HG03460 (cell line): ENCODE data around the gene FEM1A.
"Not testable (repeated sequence)": the region's sequence is repeated elsewhere in the genome, so short reads cannot be mapped to it uniquely, and the experiment has no call there.

Experiments used
- ATAC-seq: cut with Tn5 transposase; IDR thresholded peaks from one replicate; pipeline ENCODE4 v1.9.1; 2021; ENCODE audit not compliant: unreplicated experiment

The FEM1A gene

GRCh38 chr19:4773047-4773640 is 18.4 kb upstream of the FEM1A start:
- ATAC-seq: no peak

- ATAC-seq: no peak
Measured at GRCh38 chr19:4774136-4774535, 17.4 kb upstream of the FEM1A start.

GRCh38 chr19:4775627-4776152 is 15.8 kb upstream of the FEM1A start:
- ATAC-seq: no peak

- no peak for ATAC-seq
Measured at GRCh38 chr19:4776436-4777211, 14.9 kb upstream of the FEM1A start.

- not testable (repeated sequence) for ATAC-seq
Measured at GRCh38 chr19:4778124-4778523, 13.4 kb upstream of the FEM1A start.

- no peak for ATAC-seq
Measured at GRCh38 chr19:4780860-4781259, 10.7 kb upstream of the FEM1A start.

- no peak for ATAC-seq
Measured at GRCh38 chr19:4781801-4782200, 9.7 kb upstream of the FEM1A start.

- ATAC-seq: not testable (repeated sequence)
Measured at GRCh38 chr19:4786412-4787016, 5.0 kb upstream of the FEM1A start.

- not testable (repeated sequence) for ATAC-seq
Measured at GRCh38 chr19:4792019-4792865, 708 bp downstream of the FEM1A start.

GRCh38 chr19:4792866-4793195 is 1.3 kb downstream of the FEM1A start:
- ATAC-seq: not testable (repeated sequence)

GRCh38 chr19:4793278-4793677 is 1.7 kb downstream of the FEM1A start:
- ATAC-seq: not testable (repeated sequence)

GRCh38 chr19:4794971-4795370 is 3.4 kb downstream of the FEM1A start:
- no peak for ATAC-seq

- ATAC-seq: no peak
Measured at GRCh38 chr19:4795400-4795799, 3.9 kb downstream of the FEM1A start.

GRCh38 chr19:4800591-4801081 is 9.1 kb downstream of the FEM1A start:
- no peak for ATAC-seq

GRCh38 chr19:4801085-4801619 is 9.6 kb downstream of the FEM1A start:
- no peak for ATAC-seq

GRCh38 chr19:4802711-4803110 is 11.2 kb downstream of the FEM1A start:
- no peak for ATAC-seq

- no peak for ATAC-seq
Measured at GRCh38 chr19:4803736-4804695, 12.5 kb downstream of the FEM1A start.

GRCh38 chr19:4805140-4805539 is 13.6 kb downstream of the FEM1A start:
- ATAC-seq: not testable (repeated sequence)

- ATAC-seq: no peak
Measured at GRCh38 chr19:4806384-4806783, 14.8 kb downstream of the FEM1A start.

GRCh38 chr19:4807188-4807587 is 15.7 kb downstream of the FEM1A start:
- ATAC-seq: no peak
